CD4-positive, alpha-beta T cell treated with Interleukin-15 for 1 hour (primary cell): Measurements from ENCODE around the gene ME1.
"Not testable (repeated sequence)": the region's sequence is repeated elsewhere in the genome, so short reads cannot be mapped to it uniquely, and the experiment has no call there.

Experiments
- DNase-seq: peaks from one replicate; pipeline ENCODE4 v3.0.0-alpha.2; 2020

The ME1 gene

DNA sequence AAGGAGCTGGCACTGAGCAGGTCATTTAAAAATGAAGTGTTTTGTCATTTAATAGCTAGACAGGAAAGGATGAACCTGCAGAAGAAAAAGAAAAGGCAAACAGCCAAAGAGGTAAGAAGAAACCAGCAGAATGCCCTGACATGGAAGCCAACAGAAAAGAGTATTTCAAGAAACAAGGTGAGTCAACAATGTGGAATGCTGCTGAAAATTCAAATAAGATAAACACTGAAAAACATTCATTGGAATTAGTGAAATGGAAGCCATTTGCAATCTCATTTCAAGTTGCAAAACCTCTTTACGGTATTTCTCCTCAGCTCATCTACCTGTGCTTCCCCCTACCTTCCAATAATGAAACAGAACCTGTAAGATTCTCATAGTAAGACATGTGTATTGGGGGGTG, 178.1 kb downstream of the ME1 start:
- no peak for DNase-seq

DNA sequence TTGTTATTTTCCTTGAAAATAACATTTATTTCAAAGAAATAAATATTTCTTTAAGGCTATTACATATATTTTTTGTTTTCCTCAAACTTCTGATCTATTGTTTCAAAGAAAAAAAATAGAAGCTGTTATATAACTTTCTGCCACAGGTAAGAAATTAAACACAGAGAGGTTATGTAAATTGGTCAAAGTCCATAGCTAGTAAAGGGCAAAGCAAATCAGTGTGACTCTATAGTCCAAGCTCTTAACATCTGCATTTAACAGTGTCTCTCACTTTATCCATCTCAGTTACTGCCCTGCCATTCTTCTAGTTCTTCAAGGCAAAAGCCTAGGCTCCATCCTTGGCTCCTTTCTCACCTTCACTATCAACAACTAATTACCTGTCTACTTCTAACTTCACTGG, 180.6 kb downstream of the ME1 start:
- DNase-seq: no peak

DNA sequence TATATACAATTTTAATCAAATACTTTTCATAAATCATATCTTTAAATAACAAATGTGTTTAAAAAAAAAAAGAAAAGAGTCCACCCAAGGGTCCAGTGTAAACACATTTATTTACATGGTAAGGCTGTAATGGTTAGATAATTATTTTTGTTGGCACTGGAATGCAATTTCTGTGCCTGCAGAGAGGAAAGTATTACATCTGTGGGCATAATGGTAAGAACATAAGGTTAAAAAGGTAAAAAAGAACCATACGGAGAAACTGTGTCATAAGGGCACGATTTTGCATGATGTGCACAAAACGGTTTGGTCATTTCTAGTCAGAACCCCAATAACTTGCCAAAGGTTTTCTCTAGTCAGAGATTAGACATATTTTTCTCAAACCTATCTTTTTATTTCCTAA, 183.4 kb downstream of the ME1 start:
- DNase-seq: no peak

DNA sequence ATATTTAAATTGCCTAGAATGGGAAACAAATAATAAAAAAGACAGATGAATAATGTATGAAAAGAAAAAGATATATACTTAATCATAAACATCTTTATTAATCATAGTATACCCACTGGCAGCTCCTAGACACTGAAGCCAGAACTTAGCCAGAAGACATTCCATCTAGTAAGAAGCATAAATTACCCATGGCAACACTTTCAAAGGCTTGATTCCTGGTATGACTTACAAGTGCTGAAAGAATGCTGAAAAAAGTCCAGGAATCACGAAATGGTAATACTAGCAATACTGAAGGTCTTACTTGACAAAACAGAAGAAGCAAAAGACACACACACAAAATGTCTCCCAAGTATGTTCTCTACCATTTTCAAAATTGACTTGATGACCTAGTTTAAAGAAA, 199.7 kb downstream of the ME1 start:
- DNase-seq: no peak

DNA sequence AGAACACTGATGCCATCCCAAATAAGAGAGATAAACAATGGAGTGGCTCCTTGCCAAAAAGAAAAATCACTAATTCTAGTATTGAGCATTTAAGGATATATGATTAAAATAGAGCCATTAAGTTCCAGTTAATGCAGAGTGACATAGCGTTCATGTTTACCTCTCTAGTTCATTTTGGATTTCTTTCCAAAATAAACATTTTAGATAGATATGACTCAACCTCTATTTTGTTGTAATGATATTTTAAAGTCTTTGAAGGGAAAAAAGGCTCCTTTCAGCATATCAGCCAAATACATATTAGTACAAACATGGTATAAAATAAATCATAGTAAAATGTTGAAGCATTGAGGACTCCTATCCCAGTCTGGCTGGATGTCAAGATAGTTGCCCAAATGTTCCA, 204.3 kb downstream of the ME1 start:
- no peak for DNase-seq

DNA sequence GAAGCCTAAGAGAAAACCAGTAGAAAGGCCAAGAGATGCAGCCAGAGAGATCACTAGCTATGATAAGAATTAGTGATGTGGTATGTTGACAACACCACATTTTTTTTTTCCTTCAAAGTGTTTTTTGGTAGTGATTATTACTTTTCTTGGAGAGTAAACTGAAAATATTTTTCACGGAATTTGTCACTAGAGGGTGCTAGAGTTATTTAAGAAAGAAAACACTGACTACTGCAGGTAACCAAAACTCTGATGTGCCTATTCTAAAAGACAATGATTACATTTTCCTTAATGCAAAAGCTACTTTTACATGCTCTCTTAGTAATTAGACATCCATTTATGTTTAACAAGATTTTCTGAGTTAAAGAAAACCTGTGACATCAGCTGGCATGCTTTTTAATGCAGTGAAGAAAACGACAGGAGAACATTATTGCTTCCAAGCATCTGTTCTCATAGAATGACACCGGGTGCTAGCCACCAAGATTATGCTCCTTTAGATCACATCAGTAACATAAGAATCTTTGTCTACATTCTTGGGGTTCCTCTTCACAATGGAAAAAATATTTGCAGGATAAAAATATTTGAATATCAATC, 208.9 kb downstream of the ME1 start:
- DNase-seq: no peak

DNA sequence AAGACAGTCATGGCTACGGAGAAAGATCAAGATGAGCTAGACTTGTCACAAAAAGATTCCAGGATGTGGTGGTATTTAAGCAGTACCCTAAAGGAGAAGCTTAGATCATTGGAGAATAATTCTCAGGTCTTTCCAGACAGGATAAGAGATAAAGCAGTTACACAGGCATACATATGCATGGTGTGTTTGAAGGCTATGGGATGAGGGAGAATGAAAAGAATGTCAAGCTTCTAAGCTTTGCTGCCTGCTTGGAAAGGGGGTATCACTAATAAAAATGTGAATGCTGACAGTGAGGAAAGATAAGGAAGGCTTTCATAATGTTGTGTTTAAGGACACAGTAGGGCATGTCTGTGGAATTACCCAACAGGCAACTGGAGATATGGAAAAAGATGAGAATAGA, 209.6 kb downstream of the ME1 start:
- DNase-seq: no peak

DNA sequence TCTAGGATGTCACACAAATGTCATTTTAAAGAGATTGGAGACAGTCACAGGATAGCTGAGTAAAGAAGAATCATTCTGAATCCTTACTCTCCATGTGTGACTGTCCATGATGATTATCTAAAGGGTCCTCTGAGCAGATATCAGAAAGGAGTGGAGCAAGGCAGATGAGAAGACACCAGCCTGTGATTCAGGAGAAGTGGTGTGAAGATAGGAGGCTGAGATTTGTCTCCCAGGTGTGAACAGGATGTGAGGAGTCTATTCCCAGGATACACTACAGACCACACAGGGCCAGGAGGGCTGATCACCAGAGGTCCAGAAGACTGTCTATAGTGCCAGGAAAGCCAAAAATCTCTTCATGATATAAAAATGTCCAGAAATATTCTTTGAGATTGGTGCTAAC, 210.7 kb downstream of the ME1 start:
- no peak for DNase-seq

DNA sequence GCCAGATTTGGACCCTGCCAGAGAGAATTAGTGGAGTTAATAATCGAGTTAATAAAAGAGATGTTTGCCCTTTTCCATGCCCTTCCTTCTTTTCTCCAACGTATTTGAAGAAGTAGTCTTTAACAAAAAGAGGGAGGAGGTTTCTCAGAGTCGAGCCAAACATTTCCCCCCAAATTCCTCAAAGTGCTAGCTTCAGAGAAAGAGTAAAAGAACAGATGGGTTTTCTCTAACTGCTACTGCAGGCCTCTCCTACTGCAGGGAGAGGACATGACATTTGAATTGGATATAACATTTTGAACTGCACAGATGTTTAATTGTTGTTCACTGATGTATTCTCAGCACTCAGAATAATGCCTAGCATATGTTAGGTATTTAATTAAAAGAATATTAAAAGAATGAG, 212.2 kb downstream of the ME1 start:
- no peak for DNase-seq

DNA sequence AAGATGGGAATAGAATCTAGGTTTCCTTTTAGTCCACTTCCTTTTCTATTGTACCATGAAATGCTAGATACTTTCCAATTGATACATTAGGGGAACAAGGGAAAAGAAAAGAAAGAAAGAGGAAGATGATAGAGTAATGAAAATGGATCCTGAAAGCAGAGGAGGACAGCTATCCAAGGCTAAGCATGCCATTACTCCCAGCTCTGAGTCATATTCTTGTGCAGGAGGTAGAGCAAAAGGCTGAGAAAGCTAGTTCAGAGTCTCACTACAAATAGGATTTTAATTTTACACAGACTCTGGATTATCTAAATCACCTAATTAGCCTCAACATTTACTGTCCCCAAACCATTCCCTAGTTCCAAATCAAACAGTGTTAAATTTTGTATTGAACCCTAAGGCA, 214.0 kb downstream of the ME1 start:
- DNase-seq: no peak

DNA sequence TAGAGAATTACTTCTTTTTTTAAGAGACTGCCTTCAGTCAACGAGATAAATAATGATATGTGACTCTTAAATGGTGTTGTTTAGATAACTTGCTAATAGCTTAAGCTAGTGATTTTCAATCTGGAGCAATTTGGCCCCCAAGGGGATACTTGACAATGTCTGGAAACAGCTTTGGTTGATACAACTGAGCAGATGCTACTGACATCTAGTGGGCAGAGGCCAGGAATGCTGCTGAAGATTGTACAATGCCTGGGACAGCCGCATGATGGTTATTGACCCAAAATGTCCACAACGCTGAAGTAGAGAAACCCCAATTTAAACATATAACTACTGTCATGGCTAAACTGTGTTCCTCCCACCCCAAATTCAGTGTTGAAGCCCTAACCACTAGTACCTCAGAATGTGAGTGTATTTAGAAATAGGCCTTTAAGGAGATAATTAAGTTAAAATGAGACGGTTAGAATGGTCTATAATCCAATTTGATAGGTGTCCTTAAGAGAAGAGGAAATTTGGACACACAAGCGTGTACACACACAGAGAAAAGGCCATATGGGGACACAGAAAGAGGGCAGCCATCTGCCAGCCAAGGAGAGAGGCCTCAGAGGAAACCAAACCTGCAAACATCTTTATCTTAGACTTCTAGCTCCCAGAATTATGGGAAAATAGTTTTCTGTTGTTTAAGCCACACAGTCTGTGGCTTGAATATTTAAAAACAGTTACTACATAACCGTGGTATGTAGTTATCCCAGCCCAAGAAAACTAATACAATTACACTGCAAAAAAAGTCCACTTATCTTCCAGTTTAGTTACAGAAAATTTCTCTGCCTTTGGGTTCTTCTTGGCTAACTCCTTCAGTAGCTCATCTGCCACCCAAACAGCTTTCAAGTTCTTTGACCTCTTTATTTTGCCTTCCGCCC, 215.5 kb downstream of the ME1 start:
- DNase-seq: peak; percentile 55

DNA sequence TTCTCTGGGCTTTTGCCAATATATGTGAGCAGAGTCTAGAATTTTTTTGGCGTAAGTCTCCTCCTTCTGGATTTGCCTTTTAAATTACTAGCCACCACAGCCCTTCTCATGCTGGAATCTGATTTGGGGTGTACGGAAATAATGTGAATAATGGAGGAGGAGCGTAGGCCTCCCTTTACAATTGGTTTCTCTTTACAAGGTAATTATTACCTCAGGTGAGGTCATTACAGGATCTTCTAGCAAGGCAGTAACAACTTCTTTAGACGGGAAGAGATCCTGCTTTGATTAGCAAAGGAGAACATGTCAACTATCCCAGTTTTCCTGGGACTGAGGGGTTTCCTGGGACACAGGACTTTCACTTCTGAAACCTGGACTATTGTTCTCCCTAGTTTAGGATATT, 228.8 kb downstream of the ME1 start:
- no peak for DNase-seq

DNA sequence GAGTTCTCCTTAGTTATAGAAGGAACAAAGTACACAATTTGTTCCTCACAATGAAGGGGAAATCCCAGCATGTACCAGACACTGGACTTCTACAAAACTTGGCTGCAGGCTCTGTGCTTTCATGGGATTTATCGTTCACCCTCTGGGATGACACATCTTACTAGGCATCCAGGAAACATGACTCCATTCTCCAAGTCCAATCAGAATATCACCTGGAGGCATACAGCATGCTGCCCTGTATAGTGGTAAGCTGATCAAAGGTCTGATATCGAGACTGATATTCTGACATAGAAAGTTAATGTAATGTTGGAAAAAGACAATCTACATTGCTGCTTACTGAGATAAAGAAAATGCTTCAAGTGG, 231.0 kb downstream of the ME1 start:
- DNase-seq: no peak

DNA sequence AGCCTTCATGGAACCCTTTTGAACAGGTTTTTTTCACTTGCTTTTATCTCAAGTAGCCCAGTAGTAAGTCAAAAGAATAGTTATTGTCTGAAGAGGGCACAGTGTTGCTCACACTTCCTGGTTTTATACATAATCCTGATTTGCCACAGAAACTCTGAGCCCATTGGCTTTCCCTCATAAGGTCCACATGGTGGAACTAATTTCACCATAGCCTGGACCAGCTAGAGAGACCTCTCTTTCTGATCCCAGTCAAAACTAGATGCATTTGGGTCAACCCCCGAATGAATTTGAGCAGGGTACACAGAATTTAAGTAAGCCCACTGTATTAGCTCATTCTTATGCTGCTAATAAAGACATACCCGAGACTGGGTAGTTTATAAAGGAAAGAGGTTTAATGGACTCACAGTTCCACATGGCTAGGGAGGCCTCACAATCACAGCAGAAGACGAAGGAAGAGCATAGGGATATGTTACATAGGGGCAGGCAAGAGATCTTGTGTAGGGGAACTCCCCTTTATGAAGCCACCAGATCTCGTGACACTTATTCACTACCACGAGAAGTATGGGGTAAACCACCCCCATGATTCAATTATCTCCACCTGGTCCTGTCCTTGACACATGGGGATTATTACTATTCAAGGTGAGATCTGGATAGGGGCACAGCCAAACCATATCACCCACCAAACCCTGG, 231.5 kb downstream of the ME1 start:
- no peak for DNase-seq

DNA sequence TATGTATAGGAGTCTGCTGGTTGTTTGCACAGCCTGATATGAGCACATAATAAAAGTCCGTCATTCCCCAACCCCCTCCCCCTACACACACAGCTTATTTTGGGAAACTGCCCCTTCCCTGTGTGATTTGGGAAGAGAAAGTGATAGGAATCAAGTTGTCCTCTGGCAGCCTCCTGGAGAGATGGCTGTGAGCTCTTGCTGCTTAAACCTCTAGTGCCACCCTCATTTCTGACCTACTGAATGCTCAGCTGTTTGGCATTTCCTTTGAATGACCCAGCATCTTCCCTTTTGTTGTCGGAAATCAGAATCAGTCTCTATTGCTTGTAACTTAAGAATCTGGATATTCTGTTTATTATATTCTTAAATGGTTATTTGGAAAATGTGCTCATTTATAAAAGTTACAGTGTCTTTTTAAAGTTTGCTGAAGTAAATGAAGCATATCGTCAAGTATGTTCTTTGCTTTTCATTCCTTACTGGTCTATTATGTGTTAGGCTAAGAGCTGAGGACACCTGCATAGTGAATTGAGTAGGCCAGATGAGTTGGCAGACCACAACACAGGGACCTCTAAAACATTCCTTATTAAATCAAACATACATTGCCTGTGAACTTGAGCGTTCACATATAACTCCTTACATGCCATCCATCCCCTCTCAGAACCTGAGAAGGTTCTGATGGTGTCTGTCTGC, 232.2 kb downstream of the ME1 start:
- DNase-seq: no peak

DNA sequence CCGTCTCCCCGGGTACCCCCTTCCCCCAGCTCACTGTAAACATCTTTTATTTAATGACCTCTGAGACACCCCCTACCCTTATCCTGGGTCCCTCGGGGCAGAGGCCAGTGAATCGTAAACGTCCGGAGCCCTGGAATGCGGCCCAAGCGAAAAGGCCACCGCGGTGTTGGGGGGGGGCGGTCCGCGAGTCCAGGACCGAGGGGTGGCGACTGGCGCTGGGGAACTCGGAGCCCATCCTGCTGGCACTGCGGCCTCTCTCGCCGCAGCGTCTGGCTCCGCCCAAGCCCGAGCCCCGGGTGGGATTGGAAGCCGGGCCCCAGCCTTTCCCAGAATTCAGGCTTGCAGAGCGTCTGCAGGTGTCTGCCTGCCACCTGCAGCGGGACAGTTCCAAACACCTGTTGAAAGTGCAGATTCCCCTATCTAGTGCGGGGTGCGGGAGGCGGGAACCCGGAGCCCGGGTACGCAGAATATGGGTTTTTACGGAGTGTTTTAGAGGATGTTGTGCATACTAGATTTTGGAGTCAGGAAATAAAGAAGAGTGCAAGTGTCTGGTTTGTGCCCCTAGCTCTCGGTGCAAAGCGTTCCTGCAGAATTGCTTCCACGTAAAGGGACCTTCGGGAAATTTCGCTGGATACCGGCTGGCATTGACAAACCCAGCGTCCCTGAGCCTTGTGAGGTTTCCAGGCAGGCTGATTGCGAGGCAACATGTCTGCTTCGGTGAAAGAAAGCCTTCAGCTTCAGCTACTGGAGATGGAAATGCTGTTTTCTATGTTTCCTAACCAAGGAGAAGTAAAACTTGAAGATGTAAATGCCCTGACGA, 236.9 kb downstream of the ME1 start:
- peak; percentile 16 for DNase-seq

DNA sequence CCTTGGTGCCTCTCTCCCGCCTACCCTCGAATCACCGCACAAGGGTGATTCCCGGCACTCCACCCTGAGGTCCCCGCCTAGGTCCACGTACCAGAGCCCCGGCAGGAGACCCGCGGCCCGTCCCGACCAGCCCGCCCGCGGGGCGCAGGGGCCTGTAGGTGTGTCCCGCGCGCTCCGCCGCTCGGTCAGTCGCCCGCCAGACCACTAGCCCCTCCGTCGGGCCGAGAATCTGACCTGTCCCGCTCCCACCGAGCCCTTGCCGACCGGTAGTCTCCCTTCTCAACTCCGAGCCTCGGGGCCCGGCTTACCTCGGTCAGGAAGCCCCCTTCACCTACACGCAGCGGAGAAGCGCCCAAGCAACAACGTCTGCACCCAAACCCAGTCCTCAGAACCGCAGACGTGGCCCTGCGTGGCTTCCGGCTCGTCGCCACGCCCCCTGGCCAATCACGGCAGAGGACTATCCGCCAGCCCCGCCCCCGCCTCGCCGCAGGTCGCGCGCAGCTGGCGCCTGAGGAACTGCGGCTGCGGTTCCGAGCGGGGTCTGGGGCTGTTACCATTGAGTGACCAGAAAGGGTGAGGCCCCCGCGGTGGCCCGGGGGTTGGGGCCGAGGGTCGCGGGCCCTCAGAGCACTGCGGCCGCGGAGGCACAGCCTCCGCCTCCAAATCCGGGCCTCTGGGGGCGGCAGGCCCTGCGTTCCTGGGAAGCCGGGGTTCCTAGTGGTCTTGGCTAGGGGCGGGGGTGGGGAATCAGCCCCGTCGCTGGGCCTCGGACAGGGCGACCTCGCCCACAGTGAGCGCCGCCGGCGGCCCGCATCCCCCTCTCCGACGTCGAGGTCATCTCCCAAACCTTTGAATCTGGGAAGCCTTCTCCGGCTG, 237.7 kb downstream of the ME1 start, which contains the start of the genes PGM3 and RWDD2A:
Gene PGM3, minus strand, starts transcription at position 395 of the 876 bp plus-strand sequence. CDS start 2,253 bp downstream, outside the sequence.
Gene RWDD2A, plus strand, starts transcription at position 487 of the 876 bp plus-strand sequence. CDS start 1,095 bp downstream, outside the sequence.
- DNase-seq: peak; percentile 91

DNA sequence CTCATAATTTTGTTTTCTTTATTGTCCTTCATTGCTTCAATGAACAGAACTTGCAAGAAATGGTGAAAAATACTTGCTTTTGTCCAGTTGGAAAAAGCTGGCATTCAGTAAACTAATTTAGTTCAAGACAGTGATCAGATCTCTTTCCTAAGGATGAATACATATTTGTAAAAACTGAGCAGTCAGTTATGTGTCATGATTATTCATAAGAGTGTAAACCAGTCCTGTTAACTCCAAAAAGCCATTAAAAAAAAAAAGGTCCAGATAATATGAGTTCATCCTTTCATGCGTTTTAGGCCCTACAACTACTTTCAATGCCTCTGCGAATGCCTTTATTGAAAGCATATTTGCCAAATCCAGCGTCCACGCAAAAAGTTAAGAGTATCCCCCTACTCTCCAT, 238.4 kb downstream of the ME1 start:
- DNase-seq: no peak

DNA sequence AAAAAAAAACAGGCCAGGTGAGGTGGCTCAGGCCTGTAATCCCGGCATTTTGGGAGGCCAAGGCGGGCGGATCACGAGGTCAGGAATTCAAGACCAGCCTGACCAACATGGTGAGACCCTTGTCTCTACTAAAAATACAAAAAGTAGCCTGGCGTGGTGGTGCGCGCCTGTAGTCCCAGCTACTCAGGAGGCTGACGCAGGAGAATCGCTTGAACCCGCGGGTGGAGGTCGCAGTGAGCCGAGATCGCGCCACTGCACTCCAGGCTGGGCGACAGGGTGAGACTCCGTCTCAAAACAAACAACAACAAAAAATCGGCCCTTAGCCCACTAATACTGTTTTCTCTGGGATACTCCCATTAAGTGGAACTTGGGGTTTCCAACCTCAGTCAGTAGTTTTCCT, 238.9 kb downstream of the ME1 start:
- not testable (repeated sequence) for DNase-seq

DNA sequence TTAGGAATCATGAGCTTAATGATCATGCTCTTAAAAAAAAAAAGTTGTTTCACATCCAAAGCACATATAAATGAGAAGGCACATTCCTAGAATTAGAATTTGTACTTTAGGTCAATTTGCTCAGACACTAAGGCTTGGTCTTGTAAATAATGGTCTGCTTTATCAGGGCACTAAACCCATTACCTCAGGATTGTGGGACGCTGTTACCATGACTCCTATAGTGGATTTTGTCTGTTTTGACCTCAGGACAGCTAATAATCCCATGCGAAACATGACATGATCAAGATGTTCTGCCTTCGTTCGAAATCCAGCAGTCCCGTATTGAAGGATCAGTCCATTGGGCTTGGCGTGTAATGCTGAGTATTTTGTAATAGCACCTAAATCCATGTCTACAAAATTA, 240.2 kb downstream of the ME1 start:
- DNase-seq: no peak

DNA sequence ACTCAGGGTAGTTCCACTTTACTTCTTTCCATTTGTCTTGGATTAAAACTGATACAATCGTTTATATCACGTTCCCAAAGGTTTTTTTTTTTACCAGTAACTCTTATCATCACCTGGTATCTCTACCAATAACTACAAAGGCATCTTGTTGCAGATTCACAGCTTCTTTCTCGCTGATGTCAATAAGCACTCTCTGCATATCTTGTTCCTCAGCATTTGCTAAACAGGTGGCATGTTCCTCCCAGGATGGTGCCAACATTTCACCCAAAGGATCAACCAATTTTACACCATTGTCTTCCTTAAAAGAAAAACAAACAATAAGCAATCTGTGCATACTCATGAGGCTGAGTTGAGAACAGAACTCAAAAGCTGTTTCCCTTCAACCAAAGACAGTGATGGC, 242.3 kb downstream of the ME1 start:
- DNase-seq: no peak
